CD8-positive, alpha-beta memory T cell (primary cell): ENCODE measurements around the gene PLCL2. TPM values are rescaled to one million over a fixed set of nuclear protein-coding genes. Genes with fewer than 3 reads are reported as not detected.

Source experiments
- CTCF ChIA-PET: fragments of 350-600 bp; sonication (Branson Sonifier 250); formaldehyde crosslinking; loops from one replicate; lab custom pipeline; 2021; ENCODE audit warnings: antibody characterized with exemption; lab: Charles Lee
- POLR2A ChIA-PET: fragments of 350-600 bp; sonication (Branson Sonifier 250); formaldehyde crosslinking; loops from one replicate; lab custom pipeline; 2021; ENCODE audit warnings: antibody characterized with exemption; lab: Charles Lee
- DNase-seq, 5 donors: peaks; one replicate each; pipeline versions ENCODE4 v3.0.0 to v3.0.0-alpha.2; 2020 to 2022; ENCODE audit warnings: mixed read lengths in 1 of 5
- H3K27ac ChIP-seq: one replicate; pipeline ENCODE4 v1.7.0; 2013; ENCODE audit warnings: low read depth, mild to moderate bottlenecking, low read length, moderate library complexity
- H3K27me3 ChIP-seq: 2 replicates; pipeline ENCODE4 v1.7.0; 2013; ENCODE audit warnings: low read length, mild to moderate bottlenecking; ENCODE audit not compliant: insufficient read depth, poor library complexity, severe bottlenecking
- H3K36me3 ChIP-seq: 2 replicates; pipeline ENCODE4 v1.7.0; 2013; ENCODE audit warnings: mild to moderate bottlenecking, low read length, moderate library complexity; ENCODE audit not compliant: insufficient read depth
- H3K4me1 ChIP-seq: 2 replicates; pipeline ENCODE4 v1.7.0; 2013; ENCODE audit warnings: mild to moderate bottlenecking, low read length, moderate library complexity; ENCODE audit not compliant: insufficient read depth
- H3K4me3 ChIP-seq: 2 replicates; pipeline ENCODE4 v1.7.0; 2013; ENCODE audit warnings: mild to moderate bottlenecking, low read length
- H3K9me3 ChIP-seq: 2 replicates; pipeline ENCODE4 v1.7.0; 2013; ENCODE audit warnings: mild to moderate bottlenecking, low read length
- H3K27ac Mint-ChIP-seq, 8 donors: one replicate each; pipeline ENCODE4 v1.8.0; 2020 to 2021; ENCODE audit warnings: mixed read lengths in 8 of 8, mild to moderate bottlenecking in 6 of 8, inconsistent platforms in 3 of 8, moderate library complexity in 3 of 8
- H3K27me3 Mint-ChIP-seq, 2 donors: one replicate each; pipeline ENCODE4 v1.8.0; 2020 to 2021; ENCODE audit warnings: mixed read lengths in 2 of 2, mild to moderate bottlenecking in 1 of 2, moderate library complexity in 1 of 2
- H3K36me3 Mint-ChIP-seq, 3 donors: one replicate each; pipeline ENCODE4 v1.8.0; 2020 to 2021; ENCODE audit warnings: mixed read lengths in 3 of 3, inconsistent platforms in 1 of 3, mild to moderate bottlenecking in 1 of 3
- H3K4me1 Mint-ChIP-seq, 3 donors: one replicate each; pipeline ENCODE4 v1.8.0; 2020 to 2021; ENCODE audit warnings: mixed read lengths in 3 of 3, inconsistent platforms in 1 of 3, mild to moderate bottlenecking in 1 of 3
- H3K4me3 Mint-ChIP-seq, 7 donors: one replicate each; pipeline ENCODE4 v1.8.0; 2020 to 2021; ENCODE audit warnings: mixed read lengths in 7 of 7, mild to moderate bottlenecking in 6 of 7, moderate library complexity in 4 of 7, inconsistent platforms in 2 of 7
- H3K9me3 Mint-ChIP-seq, 5 donors: one replicate each; pipeline ENCODE4 v1.8.0; 2020 to 2022; ENCODE audit warnings: mixed read lengths in 5 of 5, mild to moderate bottlenecking in 3 of 5, moderate library complexity in 2 of 5, inconsistent platforms in 1 of 5
- polyA plus RNA-seq: library from polyadenylated mRNA; unstranded; fragments of 300-500 nt; fragmentation: Illumina TruSeq; gene quantifications from one replicate; pipeline ENCODE4 v1.2.3, GENCODE V29; 2021
- total RNA-seq, 2 experiments: library from RNA; stranded (reverse); gene quantifications; one replicate each; pipeline ENCODE4 v1.2.3, GENCODE V29; 2021

Gene PLCL2
- total and polyA plus RNA-seq, 3 experiments from 2014 or later: 22.2 to 94.9 (median 22.8) TPM

DNA sequence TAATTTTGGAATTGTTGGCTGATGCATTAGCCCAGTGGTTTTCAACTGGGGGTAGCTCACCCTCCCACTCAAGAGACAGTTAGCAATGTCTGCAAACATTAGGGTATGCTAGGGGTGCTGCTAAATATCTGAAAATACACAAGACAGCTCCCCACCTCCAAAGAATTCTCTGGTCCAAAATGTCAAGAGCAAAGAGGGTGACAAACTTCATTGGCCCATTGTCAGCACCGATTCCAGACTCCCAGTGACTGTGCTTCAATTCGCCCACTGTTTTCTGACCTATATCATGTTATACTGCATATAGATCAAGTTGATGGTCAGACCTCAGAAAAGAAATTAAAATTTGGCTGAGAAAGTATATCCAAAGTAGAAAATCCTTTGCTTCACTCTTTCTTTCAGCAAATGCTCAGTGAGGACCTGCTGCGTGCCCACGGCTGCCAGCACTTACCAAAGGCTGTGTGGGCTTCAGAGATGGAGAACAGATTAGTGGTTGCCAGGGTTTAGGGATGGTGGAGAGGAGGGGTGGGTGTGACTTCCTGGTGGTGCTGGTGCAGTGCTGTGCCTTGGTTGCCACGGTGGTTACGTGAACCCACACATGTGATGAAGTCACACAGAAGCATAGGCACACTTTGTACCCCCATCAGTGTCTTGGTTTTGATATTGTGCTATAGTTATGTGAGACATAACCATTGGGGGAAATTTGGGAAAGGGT, 204.0 kb downstream of the PLCL2 start:
- peaks cover 0 to 2% (median 0%) of the 10 kb centered on the region in 5 donors for H3K9me3 Mint-ChIP-seq
- H3K36me3 Mint-ChIP-seq: peaks cover 33 to 61% (median 35%) of the 10 kb centered on the region in 3 donors
- Histone ChIP-seq H3K4me3 (no peak overlapping the region), H3K27ac (no peak overlapping the region), H3K27me3 (no peaks in the 10 kb centered on the region), H3K4me1 (peaks cover 34% of the 10 kb centered on the region), H3K36me3 (peaks cover 15% of the 10 kb centered on the region), H3K9me3 (no peaks in the 10 kb centered on the region)
- peak overlapping the region; percentile 6 to 83 (median 69) for H3K4me3 Mint-ChIP-seq
- H3K27me3 Mint-ChIP-seq: peaks cover 0 to 1% of the 10 kb centered on the region in 2 donors
- H3K4me1 Mint-ChIP-seq: peaks cover 44 to 49% (median 45%) of the 10 kb centered on the region in 3 donors
- DNase-seq: peak; percentile 26 to 72 (median 27)
- CTCF ChIA-PET: no interaction called here
- H3K27ac Mint-ChIP-seq: peak overlapping the region; percentile 7 to 85 (median 62)
- POLR2A ChIA-PET: no interaction called here

DNA sequence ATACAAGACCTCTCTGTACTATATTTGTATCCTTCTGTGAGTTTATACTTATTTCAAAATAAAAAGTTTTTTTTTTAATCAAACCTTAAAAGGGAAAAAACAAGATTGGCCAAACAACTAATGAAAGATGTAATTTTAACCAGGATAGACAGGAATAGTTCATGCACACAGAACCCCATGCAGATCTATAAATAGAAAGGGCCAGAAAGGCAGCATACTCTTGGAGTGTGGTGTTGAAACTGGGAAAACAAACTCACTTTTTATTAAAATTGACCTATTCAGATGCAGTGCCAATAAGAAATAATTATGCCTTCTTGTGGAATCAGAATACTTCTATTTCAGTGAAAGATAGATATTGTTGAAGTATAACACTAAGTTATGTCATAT, 204.6 kb downstream of the PLCL2 start:
- ChIA-PET POLR2A (no interaction called here), CTCF (no interaction called here)
- Histone ChIP-seq H3K4me3 (no peak overlapping the region), H3K27ac (no peak overlapping the region), H3K4me1 (peaks cover 34% of the 10 kb centered on the region), H3K36me3 (peaks cover 15% of the 10 kb centered on the region), H3K9me3 (no peaks in the 10 kb centered on the region), H3K27me3 (no peaks in the 10 kb centered on the region)
- Mint-ChIP-seq H3K4me1 (peaks cover 44 to 48% (median 45%) of the 10 kb centered on the region in 3 donors), H3K9me3 (peaks cover 0 to 2% (median 0%) of the 10 kb centered on the region in 5 donors), H3K27me3 (peaks cover 0 to 1% of the 10 kb centered on the region in 2 donors), H3K36me3 (peaks cover 31 to 56% (median 33%) of the 10 kb centered on the region in 3 donors), H3K4me3 (peak overlapping the region in 3 of 7 donors; percentile 6 to 83 (median 69)), H3K27ac (peak overlapping the region in 5 of 8 donors; percentile 46 to 77 (median 56))
- no peak for DNase-seq

DNA sequence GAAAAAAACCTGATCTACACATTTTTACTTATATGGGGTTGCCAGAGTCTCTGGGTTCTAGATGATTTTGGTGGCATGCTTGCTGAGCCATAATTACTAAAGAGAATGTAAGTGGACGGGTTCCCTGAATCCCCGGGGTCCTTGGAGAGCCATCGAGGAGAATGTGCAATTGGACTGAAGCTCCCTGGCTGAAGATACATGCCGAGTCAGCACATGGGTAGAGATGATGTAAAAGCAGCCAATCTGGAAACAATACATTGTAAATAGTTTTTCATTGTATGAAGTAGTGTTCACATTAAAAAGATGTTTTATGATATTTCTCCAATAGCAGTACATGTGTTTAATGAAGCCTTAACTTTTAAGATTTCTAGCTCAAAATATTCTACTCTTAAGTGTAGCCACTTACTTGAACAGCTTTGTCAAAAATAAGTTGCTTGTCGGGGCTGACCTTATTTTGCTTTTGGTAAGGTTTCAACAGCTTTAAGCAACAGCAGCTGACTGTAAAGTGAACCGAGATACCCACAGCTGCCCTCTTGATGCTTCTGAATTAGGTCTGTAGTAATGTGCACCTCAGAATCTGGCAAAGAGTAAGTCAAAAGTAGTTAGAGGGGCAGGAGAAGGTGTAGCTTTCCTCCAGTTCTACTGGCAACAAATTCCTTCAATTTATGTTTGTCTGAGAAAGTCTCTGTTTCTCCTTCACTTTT, 205.7 kb downstream of the PLCL2 start:
- CTCF ChIA-PET: no interaction called here
- no peak overlapping the region for H3K4me3 ChIP-seq
- peaks cover 23 to 50% (median 30%) of the 10 kb centered on the region in 3 donors for H3K36me3 Mint-ChIP-seq
- H3K27ac Mint-ChIP-seq: peak overlapping the region in 2 of 8 donors; percentile 43 to 74
- H3K4me1 ChIP-seq: peaks cover 34% of the 10 kb centered on the region
- POLR2A ChIA-PET: no interaction called here
- no peak overlapping the region for H3K4me3 Mint-ChIP-seq
- no peak for DNase-seq
- H3K9me3 ChIP-seq: no peaks in the 10 kb centered on the region
- H3K27ac ChIP-seq: no peak overlapping the region
- no peaks in the 10 kb centered on the region for H3K27me3 ChIP-seq
- no peaks in the 10 kb centered on the region for H3K9me3 Mint-ChIP-seq
- peaks cover 40 to 47% (median 41%) of the 10 kb centered on the region in 3 donors for H3K4me1 Mint-ChIP-seq
- peaks cover 15% of the 10 kb centered on the region for H3K36me3 ChIP-seq
- H3K27me3 Mint-ChIP-seq: peaks cover 0 to 6% of the 10 kb centered on the region in 2 donors

DNA sequence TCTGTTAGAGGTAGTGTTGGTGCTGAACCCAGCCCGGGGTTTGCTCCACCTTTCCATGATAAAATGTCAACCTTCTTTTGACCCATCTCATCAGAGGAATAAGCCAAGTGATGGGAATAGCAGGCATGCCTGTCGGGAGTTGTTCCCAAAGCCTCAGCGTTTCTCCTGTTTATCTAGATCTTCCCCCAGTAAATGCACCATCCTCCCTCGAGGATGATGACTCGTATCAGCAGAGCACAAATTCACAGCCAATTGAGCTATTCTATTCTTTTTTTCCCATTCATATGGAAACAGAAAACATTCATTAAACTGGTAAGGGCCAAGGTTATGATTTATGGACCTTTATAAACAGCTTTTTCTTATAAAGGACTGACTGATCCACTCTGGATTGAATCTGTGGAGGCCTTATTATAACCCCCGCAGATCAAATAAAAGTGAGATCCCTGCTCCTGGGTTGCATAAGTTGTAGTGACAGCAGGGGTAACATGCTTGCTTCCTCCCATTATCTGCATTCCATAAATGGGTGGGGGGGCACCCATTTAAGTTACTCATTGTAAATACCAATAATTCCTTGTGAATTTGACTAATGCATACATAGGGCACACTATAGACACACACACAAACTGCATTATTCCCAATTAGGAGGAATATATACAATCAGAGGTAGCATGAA, 207.3 kb downstream of the PLCL2 start:
- ChIA-PET CTCF (no interaction called here), POLR2A (no interaction called here)
- DNase-seq: no peak
- Mint-ChIP-seq H3K36me3 (peaks cover 13 to 41% (median 19%) of the 10 kb centered on the region in 3 donors), H3K27me3 (peaks cover 0 to 6% of the 10 kb centered on the region in 2 donors), H3K27ac (no peak overlapping the region), H3K4me3 (no peak overlapping the region), H3K9me3 (no peaks in the 10 kb centered on the region), H3K4me1 (peaks cover 28 to 33% (median 28%) of the 10 kb centered on the region in 3 donors)
- Histone ChIP-seq H3K27ac (no peak overlapping the region), H3K4me1 (peaks cover 23% of the 10 kb centered on the region), H3K36me3 (peaks cover 15% of the 10 kb centered on the region), H3K27me3 (no peaks in the 10 kb centered on the region), H3K9me3 (no peaks in the 10 kb centered on the region), H3K4me3 (no peak overlapping the region)

DNA sequence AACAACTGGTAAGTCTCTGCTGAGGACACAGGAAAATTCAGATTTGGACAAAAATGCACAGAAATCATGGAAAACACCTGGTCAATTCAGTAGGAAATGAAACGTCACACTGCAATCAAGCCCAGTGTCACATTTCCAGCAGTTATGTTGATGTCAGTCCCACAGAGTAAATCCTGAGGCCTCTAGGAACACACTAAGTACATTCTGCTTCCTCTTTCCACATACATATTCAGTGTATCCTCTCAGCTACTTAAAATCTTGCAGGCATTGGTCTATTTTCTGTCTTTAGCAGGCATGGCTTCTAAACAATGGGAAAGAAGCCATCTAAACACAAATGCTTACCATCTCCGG, 207.8 kb downstream of the PLCL2 start:
- Mint-ChIP-seq H3K9me3 (no peaks in the 10 kb centered on the region), H3K4me3 (no peak overlapping the region), H3K4me1 (peaks cover 23 to 28% (median 23%) of the 10 kb centered on the region in 3 donors), H3K27me3 (peaks cover 0 to 6% of the 10 kb centered on the region in 2 donors), H3K36me3 (peaks cover 13 to 41% (median 19%) of the 10 kb centered on the region in 3 donors), H3K27ac (no peak overlapping the region)
- H3K27ac ChIP-seq: no peak overlapping the region
- no peak for DNase-seq
- no peaks in the 10 kb centered on the region for H3K27me3 ChIP-seq
- peaks cover 15% of the 10 kb centered on the region for H3K36me3 ChIP-seq
- ChIA-PET CTCF (no interaction called here), POLR2A (no interaction called here)
- peaks cover 19% of the 10 kb centered on the region for H3K4me1 ChIP-seq
- no peaks in the 10 kb centered on the region for H3K9me3 ChIP-seq
- no peak overlapping the region for H3K4me3 ChIP-seq

DNA sequence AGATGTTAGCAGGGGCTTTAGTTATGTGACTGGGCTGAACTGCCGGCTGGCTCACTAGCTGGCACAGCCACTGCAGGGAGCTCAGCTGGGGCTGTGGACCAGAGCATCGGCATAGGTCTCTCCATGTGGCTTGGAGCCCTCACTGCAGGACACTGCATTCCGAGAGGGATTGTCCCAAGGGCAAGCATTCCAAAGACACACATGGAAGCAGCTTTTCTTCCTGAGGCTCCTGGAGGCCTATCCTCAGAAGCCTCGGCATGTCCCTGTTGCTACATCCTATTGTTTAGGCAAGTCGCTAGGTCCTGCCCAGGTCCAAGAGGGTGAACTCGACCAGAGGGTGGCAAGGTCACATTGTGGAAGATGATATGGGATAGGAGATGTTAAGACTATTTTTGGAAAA, 209.8 kb downstream of the PLCL2 start:
- H3K36me3 ChIP-seq: peaks cover 12% of the 10 kb centered on the region
- peaks cover 3 to 10% (median 3%) of the 10 kb centered on the region in 3 donors for H3K4me1 Mint-ChIP-seq
- H3K27me3 ChIP-seq: no peaks in the 10 kb centered on the region
- H3K36me3 Mint-ChIP-seq: peaks cover 13 to 33% (median 16%) of the 10 kb centered on the region in 3 donors
- no peak overlapping the region for H3K4me3 ChIP-seq
- H3K4me1 ChIP-seq: peaks cover 2% of the 10 kb centered on the region
- POLR2A ChIA-PET: no interaction called here
- H3K27ac ChIP-seq: no peak overlapping the region
- CTCF ChIA-PET: no interaction called here
- no peaks in the 10 kb centered on the region for H3K9me3 ChIP-seq
- DNase-seq: no peak
- no peak overlapping the region for H3K4me3 Mint-ChIP-seq
- no peaks in the 10 kb centered on the region for H3K9me3 Mint-ChIP-seq
- peaks cover 0 to 6% of the 10 kb centered on the region in 2 donors for H3K27me3 Mint-ChIP-seq
- no peak overlapping the region for H3K27ac Mint-ChIP-seq

DNA sequence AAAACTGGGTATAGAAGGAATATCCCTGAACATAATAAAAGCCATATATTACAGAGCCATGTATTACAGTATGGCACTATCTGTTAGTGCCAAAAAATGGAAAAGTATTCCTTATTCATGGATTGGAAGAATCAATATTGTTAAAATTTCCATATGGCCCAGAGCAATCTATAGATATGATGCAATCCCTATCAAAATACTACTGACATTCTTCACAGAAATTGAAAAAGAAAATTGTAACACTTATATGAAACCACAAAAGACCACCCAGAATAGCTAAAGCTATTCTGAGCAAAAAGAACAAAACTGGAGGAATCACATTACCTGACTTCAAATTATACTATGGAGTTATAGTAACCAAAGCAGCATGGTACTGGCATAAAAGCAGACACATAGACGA, 218.8 kb downstream of the PLCL2 start:
- POLR2A ChIA-PET: no interaction called here
- Histone ChIP-seq H3K4me3 (no peak overlapping the region), H3K4me1 (no peaks in the 10 kb centered on the region), H3K27ac (no peak overlapping the region), H3K36me3 (no peaks in the 10 kb centered on the region), H3K9me3 (no peaks in the 10 kb centered on the region), H3K27me3 (no peaks in the 10 kb centered on the region)
- Mint-ChIP-seq H3K9me3 (peaks cover 0 to 24% (median 5%) of the 10 kb centered on the region in 5 donors), H3K36me3 (peaks cover 3 to 39% (median 4%) of the 10 kb centered on the region in 3 donors), H3K4me1 (peaks cover 3 to 7% (median 4%) of the 10 kb centered on the region in 3 donors), H3K27me3 (no peaks in the 10 kb centered on the region), H3K27ac (peak overlapping the region in 1 of 8 donors; percentile 38), H3K4me3 (no peak overlapping the region)
- CTCF ChIA-PET: no interaction called here
- no peak for DNase-seq
